ENCODE data around the gene PCNA.
"Not testable (repeated sequence)": the region's sequence is repeated elsewhere in the genome, so short reads cannot be mapped to it uniquely, and the experiment has no call there.

Gene PCNA

DNA sequence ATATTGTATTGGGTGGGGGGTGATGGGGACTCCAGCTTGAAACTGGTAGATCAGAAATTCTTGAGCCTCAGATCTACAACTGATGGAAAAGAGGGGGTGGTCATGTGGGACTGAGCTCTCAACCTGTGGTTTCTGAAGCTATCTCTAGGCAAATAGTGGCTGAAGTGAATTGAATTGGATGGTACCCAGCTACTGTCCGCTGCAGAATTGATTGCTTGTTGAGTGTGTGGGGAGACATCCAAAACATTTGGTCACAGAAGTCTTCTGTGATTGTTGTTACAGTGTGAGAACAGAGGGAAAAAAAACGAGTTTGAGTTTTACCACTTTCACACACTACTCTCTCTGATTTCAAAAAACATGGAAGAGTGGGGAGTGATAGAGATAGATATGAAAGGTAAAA is 21.9 kb upstream of the PCNA start:
- no peak for DNase-seq

GRCh38 chr20:5140195-5140594 is 20.4 kb upstream of the PCNA start:
- DNase-seq, result no peak

DNA sequence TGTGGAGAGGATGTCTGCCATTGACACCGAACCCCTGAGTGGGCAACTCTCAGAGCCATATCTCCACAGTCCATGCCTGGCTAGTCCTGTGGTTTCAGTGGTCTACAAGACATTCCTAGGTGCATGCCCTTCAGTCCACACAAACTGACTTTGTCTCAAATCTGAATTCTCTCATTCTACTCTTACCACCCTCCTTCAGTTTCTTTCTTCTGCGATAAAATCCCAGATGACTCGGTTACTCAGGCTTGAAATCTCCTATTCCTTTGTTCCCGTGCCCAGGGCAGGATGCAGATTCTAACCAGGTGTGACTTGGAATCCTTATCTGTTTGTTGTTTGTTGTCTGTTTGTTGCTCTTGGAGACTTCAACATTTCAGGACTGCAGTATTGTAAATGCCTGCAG is 16.3 kb upstream of the PCNA start:
- DNase-seq, result no peak

- no peak for DNase-seq
Measured at GRCh38 chr20:5135363-5136012, 15.7 kb upstream of the PCNA start.

GRCh38 chr20:5133998-5134397 is 14.2 kb upstream of the PCNA start:
- DNase-seq, result no peak

- DNase-seq, result no peak
Measured at GRCh38 chr20:5131502-5131901, 11.7 kb upstream of the PCNA start.

DNA sequence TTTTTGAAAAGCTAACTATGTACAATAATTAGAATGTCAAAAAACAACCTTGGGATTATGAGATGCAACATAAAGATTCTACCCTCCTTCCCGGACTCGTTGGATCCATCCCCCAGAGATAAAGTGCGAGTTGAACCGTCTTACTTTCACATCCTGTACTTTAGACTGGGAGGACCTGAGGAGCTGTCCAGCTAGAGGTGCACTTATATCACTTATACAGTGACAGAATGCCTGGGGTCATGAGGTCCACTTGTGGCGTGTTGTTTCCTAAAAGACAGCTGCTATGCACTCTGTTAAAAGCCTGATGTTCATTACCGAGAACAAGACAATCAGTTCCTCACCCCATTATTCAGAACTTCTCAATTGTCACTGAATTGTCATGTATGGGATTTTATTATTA is 9.1 kb upstream of the PCNA start:
- no peak for DNase-seq

GRCh38 chr20:5127859-5128424 is 8.2 kb upstream of the PCNA start:
- no peak for DNase-seq

DNA sequence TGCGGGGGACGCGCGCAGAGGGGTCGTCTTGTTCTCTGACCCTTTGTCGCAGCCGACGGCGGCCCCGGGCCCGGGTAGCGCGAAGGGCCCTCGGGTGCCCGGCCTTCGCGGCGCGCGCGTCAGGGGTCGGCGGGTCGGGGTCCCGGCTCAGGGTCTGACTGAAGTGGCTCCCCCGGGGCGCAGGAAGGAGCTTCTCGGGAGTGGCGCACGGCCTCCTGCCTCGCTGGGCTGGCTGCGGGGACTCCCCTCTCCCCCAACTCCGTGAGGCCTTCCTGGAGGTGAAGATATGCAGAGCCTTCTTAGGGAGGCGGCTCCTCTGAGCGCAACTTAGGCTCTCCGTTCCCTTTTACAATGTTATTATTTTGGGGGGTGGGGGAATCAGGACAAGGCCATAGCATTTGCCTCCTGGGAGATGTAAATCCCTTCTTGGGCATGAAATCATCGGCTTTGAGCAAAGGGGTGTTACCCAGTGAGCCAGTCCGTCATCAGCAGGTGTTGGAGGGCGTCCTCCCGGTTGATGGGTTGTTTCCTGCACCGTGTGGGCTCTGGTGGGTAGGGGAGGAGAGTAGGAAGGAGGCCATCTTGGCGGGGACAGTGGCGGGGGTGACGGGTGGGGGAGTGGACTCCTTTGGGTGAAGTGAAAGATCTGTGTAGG is 7.6 kb upstream of the PCNA start:
- peak; percentile 79 for DNase-seq

DNA sequence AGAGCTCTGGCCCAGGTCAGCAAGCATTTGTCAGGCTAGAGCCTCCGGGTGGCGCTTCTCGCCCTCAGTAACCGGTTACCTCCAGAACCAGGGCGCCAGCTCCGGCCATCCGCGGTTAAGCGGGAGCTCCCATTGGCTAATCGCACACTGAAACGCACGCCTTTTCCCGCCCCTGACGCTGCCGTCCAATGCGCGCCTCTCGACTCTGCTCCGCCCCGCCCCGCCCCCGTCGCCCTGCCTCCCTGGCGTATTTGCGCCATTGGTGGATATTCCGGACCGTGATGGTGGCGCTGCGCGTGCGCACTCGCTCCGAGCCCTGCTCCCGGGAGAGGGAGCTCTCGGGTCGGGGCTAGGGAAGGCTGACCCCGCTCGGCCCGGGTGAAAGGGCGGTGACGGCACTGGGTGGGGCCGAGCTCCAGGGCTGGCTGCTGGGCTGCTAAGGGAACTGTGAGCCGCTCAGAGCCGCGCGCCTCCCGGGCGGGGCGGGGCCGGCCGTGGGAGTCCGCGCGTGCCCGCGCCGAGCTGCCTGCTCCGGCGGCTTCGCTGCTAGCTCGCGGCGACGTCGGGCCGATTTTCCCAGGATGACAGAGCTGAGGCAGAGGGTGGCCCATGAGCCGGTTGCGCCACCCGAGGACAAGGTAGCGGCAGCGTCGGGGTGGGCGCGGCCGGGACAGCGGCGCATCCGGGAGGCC is 6.9 kb upstream of the PCNA start, which contains the start of gene CDS2:
CDS2 (plus strand) TSS at position 497 of the 692 bp plus-strand sequence; CDS start at position 582, 85 bp downstream.
- peak; percentile 99 for DNase-seq

DNA sequence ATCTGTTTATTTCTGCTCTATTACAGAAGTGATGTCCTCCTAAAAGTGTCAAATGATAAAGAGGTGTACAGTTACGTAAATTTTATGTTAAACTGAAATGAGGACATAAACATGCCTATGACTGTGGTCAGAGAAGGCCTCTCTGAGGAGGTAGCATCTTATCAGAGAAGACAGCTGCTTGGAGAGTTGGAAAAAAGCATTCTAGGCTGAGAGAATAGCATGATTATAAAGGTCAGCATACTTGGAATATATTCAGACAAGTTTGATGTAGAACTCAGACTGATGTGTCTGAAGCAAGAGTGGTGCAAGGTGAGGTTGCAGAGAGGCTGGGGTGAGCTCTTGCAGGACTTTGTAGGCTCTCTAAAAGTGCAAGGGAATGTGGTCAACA is 3.1 kb upstream of the PCNA start:
- no peak for DNase-seq

- no peak for DNase-seq
Measured at GRCh38 chr20:5120185-5120476, 373 bp upstream of the PCNA start.

- no peak for DNase-seq
Measured at GRCh38 chr20:5119143-5119434, 669 bp downstream of the PCNA start.

GRCh38 chr20:5118220-5119142 is 1.3 kb downstream of the PCNA start:
- DNase-seq, result no peak

DNA sequence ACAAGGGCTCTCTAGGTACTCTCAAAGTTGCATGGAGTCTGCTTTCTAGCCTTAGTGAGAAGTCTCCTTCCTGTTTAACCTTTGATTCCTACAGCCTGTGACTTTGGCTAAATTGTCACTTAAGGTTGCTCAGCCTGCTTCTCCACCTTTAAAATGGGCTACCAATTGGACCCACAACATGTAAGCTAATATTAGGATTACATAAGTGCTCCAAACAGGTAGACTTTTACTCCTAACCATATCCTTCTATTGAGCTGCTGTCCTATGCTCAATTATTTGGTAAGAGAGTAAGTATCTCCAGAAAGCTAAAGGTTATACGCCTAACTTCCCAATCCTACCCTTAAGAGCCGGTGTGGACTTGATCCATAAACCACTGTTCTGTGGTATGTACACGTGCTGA is 2.9 kb downstream of the PCNA start:
- DNase-seq, result no peak

GRCh38 chr20:5114403-5114802 is 5.4 kb downstream of the PCNA start:
- no peak for DNase-seq

DNA sequence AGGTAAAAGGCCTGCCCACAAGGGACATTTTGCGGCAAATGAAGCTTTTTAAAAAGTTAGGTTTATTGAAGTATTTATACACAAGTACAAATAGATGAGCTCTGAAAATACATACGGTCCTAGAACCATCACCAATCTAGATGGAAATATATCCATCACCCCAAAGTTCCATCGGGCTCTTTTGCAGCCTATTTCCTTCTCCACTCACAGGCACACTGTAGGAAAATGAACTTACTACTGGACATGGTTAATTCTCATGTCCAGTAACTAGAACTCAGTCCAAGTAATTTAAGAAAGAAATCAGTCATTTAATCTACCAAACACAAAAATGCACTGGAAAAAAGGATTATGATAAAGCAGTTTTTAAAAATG is 6.2 kb downstream of the PCNA start:
- DNase-seq, result no peak

- no peak for DNase-seq
Measured at GRCh38 chr20:5109276-5109675, 10.5 kb downstream of the PCNA start.

DNA sequence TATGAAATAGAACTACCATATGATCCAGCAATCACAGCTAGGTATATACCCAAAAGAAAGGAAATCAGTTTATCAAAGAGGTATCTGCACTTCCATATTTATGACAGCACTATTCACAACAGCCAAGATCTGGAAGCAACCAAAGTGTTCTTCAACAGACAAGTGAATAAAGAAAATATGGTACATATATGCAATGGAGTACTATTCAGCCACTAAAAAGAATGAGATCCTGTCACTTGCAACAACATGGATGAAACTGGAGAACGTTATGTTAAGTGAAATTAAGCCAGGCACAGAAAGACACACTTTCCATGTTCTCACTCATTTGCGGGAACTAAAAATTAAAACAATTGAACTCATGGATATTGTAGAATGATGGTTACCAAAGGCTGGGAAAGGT is 15.3 kb downstream of the PCNA start:
- DNase-seq, result no peak

DNA sequence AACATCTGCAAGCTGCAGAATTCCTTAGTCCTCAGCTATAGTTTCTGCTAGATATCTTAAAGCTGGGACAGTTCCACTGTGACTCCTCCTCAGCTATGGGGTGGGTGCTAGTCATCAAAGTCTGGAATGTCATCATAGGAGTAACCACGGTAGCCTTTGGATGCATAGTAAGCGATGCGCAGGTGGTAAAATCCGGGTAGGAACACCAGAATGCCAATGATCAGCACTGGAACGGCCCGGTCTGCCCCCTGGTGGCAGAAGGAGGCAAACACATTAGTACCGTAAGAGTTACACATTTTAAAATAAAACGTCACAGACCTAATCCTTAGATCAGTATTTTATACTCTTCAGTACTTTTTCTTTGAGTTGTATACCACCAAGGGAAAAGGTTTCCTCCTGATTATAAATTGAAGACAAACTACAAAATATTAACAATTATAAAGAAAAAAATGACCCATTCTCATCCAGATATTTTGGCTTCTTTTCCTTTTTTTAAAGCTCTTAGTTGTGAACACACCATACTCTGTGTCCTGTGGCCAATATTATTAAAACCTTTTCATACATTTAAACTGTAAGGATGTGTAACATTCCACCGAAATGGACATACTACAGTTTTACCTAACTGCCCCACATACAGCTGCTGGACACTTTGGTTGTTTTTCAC is 18.9 kb downstream of the PCNA start:
- DNase-seq, result peak; percentile 59

DNA sequence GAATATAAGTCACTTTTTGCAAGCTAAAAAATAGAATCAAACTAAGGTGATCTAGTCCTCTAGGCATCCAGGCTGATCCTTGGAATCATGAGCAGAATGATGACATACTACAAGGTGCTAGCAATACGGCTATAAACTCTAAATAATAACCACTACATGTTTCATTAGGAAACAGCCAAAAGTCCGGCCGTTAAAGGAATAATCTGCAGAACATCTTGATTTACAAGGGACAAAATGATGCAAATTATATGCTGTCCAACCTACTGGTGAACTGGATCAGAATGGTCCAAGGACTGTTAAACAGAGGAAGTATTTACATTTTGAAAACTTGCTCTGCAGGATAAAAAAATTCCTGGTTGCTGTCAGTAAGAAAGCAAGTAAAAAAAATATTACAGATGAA is 19.8 kb downstream of the PCNA start:
- DNase-seq, result not testable (repeated sequence)

DNA sequence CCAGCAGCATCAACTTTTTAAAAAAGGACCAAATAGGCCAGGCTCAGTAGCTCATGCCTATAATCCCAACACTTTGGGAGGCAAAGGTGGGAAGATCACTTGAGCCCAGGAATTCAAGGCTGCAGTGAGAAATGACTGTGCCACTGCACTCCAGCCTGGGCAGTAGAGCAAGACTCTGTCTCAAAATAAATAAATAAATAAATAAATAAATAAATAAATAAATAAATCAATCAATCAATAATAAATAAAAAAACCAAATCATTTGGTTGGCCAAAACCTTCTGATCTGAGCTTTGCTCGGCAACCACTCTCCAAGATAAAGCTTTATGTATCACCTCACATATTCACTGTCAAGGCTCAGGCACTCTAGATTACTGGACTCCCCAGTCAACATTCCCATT is 20.7 kb downstream of the PCNA start:
- not testable (repeated sequence) for DNase-seq

DNA sequence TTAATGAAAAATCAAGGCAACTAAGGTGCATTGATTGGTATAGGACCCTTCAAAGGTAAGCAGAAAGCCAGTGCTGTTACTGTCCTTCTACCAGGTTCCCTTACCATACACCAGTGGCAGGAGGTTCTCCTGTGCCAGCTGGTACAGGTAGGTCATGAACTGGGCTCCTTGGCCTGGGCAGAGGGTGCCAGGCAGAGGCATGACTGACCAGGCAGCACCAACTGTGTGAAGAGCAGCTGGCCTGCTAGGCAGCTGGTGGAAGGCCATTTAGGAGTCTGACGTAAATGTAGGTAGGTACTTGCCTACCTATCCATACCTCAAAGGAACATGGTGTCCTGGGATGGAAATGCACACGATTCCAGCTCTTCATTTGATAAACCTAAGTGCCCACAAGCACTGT is 23.3 kb downstream of the PCNA start:
- DNase-seq, result no peak
